NCI-H1417 treated with DMSO at 0.1 percent for 48 hours (cell line): ENCODE data around the gene LRRC36.
"Not testable (repeated sequence)": the region's sequence is repeated elsewhere in the genome, so short reads cannot be mapped to it uniquely, and the experiment has no call there.

Source experiments
- DNase-seq: peaks from one replicate; lab custom pipeline; 2025; lab: John Stamatoyannopoulos, UW

LRRC36 gene

DNA sequence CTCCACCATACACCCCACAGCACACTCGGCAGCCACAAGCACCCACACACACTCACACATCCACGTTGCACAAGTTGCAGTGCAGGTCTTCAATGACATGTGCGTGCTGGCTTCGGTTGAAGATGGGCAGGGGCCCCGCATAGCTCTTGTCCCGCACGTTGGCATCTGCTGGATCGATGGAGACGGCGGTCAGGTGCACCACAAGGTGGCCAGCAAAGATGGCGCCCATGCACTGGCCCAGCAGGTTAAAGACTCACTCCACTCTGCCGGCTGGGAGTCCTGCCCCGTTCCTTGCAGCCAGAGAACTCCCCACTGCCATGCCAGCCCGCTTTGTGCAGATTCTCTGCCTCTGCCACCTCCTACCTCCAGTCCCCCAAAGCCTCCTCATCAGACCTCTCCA lies 74.3 kb downstream of the LRRC36 start:
- DNase-seq: no peak

DNA sequence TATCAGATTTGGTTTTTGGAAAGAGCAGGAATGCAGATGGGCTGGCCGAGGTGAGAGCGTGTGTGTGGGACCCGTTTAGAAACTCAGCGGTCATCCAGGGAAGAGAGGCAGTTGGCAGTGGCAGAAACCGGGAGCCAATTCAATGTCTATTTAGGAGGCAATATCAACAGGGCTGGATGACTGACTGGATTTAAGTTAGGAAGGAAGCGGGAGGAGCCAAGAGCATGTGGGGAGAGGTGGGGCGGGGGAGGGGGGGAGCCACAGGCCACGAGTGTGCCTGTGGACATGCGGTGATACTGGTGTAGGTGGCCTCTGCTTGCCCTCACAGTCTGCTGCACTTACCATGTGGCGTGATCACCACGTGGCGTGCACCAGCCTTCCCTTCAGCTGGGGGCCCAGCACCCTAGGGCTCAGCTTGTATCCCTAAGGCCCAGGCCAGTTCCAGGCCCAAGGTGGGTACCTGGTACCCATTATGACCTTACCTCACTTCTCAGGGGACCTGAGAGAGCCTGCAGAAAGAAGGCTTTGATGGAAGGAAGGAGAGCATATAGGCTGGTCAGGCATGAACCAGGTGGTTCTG lies 77.5 kb downstream of the LRRC36 start:
- DNase-seq: no peak

DNA sequence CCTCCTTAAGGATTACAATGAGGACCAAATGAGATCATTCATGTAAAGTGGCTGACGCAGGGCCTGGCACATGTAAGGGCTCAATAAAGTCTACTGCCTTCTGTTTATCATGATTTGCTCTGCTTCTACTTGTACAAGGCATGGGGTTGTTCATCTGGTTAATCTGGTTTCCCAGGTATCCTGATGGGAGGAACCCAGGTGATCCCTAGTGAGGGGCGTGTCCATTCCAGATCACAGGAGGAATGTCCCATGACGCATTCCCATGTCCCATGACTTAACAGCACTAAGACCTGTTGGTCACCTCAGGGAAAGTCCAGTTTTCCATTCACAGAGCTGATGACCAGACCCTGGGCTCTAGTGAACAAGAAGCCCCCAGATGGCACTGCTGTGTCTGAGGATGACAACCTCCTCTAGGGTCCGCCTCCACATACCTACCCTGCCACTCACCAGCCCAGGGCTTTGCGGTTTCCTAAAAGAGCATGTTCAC lies 78.2 kb downstream of the LRRC36 start:
- DNase-seq: no peak

DNA sequence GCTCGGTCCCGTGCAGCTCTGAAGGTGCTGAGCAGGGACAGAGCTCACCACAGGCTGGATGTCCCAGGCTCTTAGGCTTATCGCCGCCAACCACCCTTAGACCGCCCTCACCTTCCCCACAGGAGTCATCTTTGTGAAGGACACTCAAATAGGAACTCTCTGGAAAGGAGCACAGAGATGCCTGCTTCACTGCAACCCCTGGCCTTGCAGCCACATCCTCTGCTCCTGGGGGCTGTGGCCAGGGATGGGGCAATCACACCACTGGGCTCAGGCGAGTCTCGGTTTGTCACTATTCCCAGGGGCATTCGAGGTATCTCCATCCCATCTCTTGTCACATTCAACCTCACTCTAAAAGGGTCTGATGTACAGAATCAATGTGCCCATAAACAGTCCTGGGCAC lies 78.7 kb downstream of the LRRC36 start:
- no peak for DNase-seq

DNA sequence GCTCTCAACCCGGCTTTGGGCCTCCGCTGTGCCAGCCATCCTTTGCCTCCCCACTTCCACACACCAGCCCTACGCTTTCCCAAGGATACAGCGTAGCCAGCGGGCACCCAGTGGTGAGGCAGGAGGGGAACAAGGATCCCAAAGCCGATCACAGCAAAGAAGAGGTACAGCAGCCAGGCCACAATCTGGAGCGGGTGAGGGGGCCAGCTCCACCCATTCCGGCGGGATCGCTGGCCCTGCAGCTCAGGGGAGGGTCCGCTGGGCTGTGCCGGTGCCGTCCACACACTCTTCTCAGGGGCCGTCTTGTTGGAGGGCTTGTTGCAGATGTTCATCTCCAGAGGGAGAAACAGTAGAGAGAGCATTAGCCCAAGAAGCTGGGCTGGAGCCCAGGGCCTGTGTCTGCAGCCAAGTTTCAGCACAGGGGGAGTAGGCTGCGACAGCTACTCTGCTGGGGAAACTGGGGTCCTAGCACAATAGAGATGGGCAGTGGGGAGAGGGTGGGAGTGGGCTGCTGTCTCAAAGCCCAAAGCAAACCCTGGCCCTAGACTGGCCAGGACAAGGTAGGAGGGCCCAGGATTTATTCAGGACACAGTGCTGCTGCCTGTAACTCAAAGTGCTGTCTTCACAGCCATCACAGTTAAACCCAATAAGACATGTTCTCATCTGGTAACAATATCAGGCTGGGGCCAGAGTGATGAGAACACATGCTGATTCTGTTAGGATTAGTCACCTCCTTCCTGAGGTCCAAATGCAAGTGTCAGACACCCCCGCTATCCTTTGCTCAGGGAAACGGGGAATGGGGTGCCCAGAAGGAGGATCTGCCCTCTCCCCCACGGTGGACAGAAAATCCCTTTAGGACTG lies 79.7 kb downstream of the LRRC36 start:
- DNase-seq: no peak

DNA sequence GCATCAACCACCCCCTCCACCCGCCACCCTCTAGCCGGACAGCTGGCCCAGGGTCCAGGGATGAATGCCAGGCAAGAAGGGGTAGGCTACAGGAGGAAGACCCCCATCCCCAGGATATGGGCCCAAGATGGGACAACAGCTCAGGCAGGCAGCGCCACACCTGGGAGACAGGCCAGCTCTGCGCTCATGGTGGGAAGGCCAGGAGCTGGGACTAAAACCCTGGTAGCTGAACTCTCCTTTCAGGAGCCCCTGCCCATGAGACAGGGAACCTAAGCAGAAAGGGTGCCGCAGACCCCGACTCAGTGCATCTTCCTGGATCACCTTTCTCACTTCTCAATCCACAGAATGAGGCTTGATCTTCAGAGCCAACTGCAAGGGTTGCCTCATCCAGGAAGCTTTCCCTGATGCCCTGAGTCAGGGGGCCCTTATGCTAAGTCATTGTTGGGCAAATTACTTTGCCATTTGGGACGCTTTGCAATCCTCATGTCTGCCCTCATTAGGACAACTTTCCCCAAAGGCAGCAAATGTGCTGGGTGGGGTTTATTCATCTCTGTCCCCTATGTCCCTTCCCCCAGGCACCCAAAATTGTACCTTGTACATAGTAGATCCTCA lies 80.7 kb downstream of the LRRC36 start:
- no peak for DNase-seq

DNA sequence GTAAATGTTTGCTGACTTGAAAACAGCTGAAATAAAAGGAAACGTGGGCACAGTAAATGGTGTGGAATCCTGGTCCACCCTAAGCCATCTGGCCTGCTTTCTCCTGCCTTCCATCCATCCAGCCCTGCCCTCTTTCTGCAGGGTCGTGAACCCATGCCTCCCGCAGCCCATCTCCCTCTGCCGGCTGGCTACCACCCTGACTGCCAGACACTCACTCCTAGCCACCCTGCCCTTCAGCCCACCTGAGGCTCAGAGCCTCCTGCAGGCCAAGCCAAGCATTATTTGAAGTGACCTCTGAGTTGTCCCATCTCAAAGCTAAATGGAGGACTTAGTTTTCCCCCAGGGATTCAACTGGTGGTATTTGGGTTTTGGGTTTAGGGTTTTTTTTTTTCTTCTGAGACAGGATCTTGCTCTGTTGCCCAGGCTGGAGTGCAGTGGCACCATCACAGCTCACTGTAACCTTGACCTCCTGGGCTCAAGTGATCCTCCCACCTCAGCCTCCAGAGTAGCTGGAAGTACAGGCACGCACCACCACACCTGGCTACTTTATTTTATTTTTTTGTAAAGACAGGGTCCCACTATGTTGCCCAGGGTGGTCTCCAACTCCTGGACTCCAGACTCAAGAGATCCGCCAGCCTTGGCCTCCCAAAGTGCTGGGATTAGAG lies 81.3 kb downstream of the LRRC36 start:
- no peak for DNase-seq

DNA sequence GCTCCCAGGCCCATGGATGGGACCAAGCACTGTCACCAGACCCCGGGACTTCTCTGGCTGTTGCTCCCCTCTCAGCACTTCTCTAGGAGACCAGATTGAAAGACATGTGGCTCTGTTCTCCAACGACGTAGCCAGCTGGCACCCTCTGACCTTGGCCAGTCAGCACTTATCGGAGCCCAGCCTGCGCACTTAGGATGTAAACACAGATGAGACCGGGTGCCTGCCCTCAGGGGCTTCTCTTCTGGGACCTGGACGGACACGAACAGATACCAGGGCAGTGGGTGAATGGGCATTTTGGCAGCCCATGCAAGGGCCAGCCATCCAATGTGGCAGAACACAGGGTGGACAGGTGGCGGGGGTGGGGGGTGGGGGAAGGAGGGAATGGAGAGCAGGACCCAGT lies 83.0 kb downstream of the LRRC36 start:
- DNase-seq: no peak

DNA sequence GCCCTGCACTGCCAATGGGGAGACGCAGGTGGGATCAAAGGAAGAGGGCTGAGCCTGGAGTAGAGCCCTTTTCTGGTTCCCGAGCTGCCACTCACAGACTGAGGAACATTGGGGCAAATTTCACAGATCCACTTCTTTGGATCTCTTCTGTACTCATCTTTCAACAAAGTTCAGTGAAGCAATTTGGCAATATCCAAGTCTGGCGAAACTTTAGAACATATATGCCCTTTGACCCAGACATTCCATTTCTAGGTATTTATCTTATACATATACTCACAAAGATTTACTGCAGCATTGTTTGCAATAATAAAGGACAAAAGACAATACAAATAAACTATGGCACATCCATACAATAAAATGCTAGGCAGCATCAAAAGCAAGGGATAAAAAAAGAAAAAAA lies 84.7 kb downstream of the LRRC36 start:
- no peak for DNase-seq

DNA sequence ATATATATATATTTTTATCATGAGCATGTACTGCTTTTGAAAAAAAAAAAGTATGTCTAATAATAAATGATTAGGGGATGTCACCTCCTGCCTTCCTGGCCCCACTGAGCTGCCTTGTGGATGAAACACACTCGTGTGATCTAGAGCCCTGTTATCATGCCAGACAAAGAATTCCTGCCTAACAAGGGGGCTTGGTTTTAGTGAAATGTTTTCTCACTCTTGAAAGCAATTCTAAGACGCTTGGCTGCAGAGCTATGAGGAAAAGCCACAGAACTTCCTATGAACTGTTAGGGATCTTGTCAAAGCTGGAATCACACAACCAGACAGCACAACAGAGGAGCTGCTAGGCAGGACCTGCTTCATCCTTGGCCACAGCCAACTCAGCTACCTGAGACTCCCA lies 85.7 kb downstream of the LRRC36 start:
- DNase-seq: no peak

DNA sequence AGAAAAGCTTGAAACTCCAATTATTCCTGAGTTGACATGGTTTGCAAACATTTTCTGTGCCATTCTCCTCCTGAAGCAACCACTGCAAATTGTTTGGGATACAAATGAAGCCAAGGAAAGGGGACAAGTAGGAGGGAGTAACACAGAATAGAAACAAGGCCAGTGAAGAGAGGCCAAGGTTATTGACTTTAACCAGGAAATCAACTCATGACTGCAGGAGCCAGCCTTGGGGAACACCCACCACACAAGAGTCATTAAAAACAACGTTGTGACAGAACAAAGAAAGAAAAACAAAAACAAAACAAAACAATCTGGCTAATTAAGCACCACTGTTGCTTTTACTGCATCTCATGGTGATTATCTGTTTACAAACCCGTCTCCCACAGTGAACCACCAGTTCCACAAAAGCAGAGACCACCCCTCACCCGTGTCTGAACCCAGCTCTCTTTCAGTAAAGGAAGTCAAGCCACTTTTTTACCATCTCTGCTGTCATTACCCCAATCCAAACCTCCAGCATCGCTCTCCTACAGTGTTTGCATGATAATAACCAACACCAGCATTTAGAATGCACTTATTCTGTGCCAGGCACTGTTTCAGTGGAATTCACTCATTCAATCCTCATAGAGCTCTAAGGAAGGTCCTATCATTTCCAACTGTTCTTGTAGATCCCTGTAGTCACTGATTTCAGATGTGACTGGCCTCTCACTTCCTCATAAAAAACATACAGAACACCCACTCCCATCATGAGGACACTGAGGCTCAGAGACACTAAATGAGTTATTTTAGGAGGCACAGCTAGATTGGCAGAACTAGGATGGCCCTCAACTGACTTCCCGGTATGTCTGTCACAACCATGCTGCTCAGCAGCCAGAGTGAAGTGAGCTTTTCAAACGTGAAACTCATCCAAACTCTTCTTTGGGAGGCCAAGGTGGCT lies 87.6 kb downstream of the LRRC36 start:
- no peak for DNase-seq

DNA sequence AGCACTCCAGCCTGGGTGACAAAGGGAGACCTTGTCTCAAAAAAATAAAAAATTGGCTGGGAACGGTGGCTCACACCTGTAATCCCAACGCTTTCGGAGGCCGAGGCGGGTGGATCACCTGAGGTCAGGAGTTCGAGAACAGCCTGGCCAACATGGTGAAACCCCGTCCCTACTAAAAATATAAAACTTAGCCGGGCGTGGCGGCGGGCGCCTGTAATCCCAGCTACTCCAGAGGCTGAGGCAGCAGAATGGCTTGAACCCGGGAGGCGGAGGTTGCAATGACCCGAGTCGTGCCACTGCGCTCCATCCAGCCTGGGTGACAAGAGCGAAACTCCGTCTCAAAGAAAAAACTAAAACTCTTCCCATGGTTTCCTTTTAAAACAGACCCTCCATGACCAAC lies 88.8 kb downstream of the LRRC36 start:
- DNase-seq: not testable (repeated sequence)

DNA sequence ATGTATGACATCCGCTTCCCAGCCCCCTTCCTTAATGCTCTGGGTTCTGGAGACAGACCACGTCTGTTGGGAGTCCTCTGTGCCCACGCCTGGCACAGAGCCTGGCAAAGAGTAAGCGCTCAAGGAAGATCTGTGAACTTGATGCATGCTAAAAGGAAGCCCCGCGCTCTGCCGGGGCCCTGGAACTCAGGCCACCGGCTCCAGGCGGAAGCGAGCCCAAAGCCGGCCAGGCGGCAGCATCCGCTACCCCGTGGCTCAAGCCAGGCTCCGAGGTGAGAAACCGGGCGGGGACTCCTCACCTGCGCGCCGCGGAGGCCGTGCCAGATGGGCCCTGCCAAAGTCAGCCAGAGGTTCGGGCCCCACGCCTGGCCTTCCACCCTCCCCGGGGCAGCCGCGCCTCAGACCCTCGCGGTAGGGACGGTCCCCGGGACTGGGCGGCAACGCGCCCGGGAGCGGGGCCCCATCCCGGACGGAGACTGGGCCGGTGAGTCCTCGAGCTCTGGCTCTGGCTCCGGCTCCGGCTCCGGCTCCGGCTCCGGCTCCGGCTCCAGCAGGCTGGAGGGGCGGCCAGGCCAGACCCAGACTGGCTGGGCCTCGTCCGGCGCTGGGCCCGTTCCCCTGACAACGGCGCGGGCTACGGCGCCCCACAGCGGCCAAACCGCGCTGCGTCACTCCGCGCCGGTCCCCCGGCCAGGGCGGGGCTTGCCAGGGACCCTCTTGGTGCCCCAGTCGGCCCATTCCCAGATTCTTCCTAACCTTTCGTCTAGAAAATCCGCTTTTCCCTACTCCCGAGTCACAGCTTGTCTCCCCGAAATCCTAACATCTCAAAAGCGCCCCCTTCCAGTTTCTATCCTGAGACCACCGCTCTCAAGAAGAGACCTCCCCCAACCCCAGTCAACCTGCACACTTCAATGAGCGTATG lies 89.5 kb downstream of the LRRC36 start, which contains the start of gene ZDHHC1:
TSS of gene ZDHHC1 (minus strand) at position 606 of the 922 bp plus-strand sequence. CDS start 8,702 bp downstream, outside the sequence.
- no peak for DNase-seq

DNA sequence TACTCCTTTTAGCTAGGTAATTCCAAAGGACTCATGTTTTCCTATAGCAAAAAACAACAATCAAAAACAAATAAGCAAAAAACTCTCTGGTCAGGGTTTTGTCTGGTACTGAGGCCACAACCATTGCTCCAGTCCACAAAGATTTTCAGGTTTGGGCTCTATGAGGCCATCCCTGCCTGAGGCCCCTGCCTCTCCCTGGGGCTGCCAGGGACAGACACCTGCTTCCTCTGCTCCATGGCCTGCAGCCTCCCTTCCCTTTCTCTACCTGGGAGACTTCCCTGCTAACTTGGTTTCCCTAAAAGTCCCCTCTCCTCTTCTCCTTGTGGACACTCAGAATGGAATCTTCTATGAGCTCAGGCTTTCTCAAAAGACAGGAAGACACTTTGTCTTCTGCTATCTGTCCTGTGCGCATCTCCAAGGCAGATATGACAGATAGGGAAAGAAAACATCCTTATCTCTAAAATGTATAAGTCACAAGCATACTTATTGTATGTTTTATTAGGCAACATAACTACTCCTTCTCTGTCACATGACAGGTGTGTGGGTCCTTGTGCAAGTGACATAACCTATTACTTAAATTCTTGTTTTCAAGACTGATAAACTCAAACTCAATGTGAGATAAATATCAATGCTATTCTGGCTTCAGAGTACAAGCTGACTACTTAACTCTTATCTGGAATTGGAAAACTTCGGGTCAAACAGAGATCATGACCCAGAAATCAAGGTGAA lies 90.9 kb downstream of the LRRC36 start:
- DNase-seq: no peak

DNA sequence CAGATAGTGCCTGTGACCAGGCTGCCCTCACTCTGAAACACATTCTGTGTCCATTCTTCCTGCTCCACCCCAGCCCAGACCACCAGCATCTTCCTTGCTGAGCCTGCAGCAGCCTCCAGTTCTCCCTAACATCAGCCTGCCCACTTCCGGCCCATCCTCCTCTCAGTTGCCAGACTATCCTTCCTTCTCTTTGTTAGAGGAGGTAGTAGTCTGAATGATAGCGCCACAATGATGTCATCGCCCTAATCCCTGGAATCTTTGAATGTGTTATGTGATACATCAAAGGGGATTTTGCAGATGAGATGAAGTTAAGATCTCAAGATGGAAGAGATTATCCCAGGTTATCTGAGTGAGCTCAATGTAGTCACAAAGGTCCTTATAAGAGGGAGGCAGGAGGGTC lies 92.9 kb downstream of the LRRC36 start:
- no peak for DNase-seq

DNA sequence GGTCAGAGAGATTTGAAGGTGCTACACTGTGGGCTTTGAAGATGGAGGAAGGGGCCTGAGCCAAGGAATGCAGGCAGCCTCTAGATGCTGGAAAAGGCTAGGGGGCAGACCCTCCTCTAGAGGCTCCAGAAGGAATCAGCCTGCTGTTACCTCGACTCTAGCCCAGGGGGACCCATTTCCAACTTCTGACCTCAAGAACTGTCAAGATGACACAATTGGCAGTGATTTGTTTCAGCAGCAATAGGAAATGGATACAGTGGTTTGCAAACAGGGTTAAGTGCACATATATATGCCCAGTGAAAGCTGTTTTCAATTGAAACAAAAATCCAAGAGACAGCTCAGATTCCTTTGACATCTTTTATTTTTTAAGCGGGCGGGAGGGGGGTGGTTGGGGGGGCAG lies 93.3 kb downstream of the LRRC36 start:
- DNase-seq: no peak

DNA sequence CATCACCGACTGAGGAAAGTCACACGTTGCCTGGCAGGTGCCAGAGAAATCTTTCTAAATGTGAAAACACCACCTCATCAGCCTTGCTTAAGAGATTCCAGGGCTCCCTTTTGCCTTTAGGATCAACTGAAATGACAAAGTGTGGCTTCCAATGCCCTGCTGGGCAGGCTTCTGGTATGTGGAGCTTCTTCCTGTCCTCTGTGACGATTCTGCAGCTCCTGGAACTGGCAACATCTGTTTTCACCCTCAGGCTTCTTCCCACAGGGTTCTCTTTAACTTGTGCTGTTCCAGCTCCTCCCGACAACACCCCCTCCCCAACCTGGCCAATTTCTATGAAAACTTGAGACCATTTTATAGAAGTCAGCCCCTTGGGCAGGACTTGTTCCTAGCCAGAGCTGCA lies 94.4 kb downstream of the LRRC36 start:
- no peak for DNase-seq

DNA sequence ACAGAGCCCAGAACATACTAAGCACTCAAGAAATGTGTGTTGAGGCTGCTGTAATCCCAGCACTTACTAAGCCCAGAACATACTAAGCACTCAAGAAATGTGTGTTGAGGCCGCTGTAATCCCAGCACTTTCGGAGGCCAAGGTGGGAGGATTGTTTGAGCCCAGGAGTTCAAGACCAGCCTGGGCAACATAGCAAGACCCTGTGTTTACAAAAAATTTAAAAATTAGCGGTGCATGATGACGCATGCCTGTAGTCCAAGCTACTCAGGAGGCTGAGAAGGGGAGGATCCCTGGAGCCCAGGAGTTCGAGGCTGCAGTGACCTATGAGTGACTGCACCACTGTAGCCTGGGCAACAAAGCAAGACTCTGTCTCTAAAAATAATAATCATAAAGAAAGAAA lies 96.4 kb downstream of the LRRC36 start:
- no peak for DNase-seq

DNA sequence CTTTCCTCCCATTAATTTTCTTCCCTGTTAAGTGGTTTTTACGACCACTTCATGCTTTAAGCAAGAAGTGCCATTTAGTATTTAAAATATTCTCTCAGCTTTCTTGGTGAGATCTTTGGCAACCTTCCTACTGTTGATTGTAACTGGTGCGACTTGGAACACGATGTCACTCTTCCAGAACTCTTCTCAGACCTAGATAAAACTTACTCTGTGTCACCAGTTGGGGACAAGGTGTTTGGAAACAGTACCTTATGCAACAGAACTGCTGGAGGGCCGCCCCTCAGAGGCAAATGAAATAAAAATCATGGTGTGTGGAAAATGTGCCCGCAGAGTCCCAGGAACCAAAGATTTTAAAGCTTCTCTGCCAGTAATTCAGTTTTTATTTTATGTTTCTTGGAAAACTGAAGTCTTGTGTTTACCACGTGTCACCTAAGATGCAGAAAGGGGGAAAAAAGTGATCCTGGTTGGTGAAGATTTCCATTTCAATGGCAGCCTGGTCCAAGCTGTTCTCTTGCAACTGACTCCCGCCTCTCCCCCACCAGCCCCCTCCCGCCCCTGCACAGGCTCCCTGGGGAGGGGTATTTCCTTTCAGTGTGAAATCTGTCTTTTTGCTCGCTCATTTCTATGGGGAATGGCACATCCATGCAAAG lies 97.1 kb downstream of the LRRC36 start:
- no peak for DNase-seq
